WTC11 (cell line): ENCODE measurements around the gene UBE2F. TPM values are rescaled to one million over a fixed set of nuclear protein-coding genes. Genes with fewer than 3 reads are reported as not detected.

Source experiments
- ATAC-seq: fragments of 200-7000 bp; cut with Tn5 transposase; 2 replicates; pipeline ENCODE4 v1.10.0; 2021; ENCODE audit warnings: mild to moderate bottlenecking, moderate library complexity
- CTCF ChIA-PET: fragments of 300-600 bp; sonication (Branson Sonifier 250); formaldehyde crosslinking; loops from one replicate; lab custom pipeline; 2021; ENCODE audit warnings: antibody characterized with exemption; lab: Charles Lee
- POLR2A ChIA-PET: fragments of 350-600 bp; sonication (Branson Sonifier 250); formaldehyde crosslinking; loops from one replicate; lab custom pipeline; 2021; ENCODE audit warnings: antibody characterized with exemption; lab: Charles Lee
- DNase-seq: peaks from one replicate; pipeline ENCODE4 v3.0.0; 2021; ENCODE audit warnings: low spot score
- H3K27ac Mint-ChIP-seq: 2 replicates; pipeline ENCODE4 v1.8.0; 2021; ENCODE audit warnings: mixed read lengths
- H3K27me3 Mint-ChIP-seq: 2 replicates; pipeline ENCODE4 v1.8.0; 2021; ENCODE audit warnings: low read depth, mild to moderate bottlenecking, moderate library complexity, mixed read lengths
- H3K36me3 Mint-ChIP-seq: 2 replicates; pipeline ENCODE4 v1.8.0; 2021; ENCODE audit warnings: mixed read lengths
- H3K4me1 Mint-ChIP-seq: 2 replicates; pipeline ENCODE4 v1.8.0; 2022; ENCODE audit warnings: mixed read lengths
- H3K4me3 Mint-ChIP-seq: 2 replicates; pipeline ENCODE4 v1.8.0; 2021; ENCODE audit warnings: mild to moderate bottlenecking, moderate library complexity, mixed read lengths
- H3K9me3 Mint-ChIP-seq: 2 replicates; pipeline ENCODE4 v1.8.0; 2021; ENCODE audit warnings: mixed read lengths
- ATF3 ChIP-seq: sonication (generic); formaldehyde crosslinking; conservative IDR thresholded peaks from 2 replicates; pipeline ENCODE4 v1.8.1; 2022; ENCODE audit warnings: mild to moderate bottlenecking, missing genetic modification reagents
- CTCF ChIP-seq: fragments of 200-600 bp; IDR thresholded peaks from 2 replicates; pipeline ENCODE4 v1.8.0; 2022; ENCODE audit warnings: antibody characterized with exemption
- E2F1 ChIP-seq: sonication (generic); formaldehyde crosslinking; IDR thresholded peaks from 2 replicates; pipeline ENCODE4 v1.8.0; 2022; ENCODE audit warnings: mild to moderate bottlenecking, missing genetic modification reagents
- EMX1 ChIP-seq: fragments of 250-450 bp; sonication (Bioruptor Pico); IDR thresholded peaks from 2 replicates; pipeline ENCODE4 v1.8.0; 2021; ENCODE audit warnings: mild to moderate bottlenecking
- ERG ChIP-seq: fragments of 250-450 bp; sonication (Bioruptor Pico); IDR thresholded peaks from 2 replicates; pipeline ENCODE4 v1.8.0; 2021; ENCODE audit warnings: mild to moderate bottlenecking
- GRHL2 ChIP-seq: fragments of 250-450 bp; sonication (Bioruptor Pico); IDR thresholded peaks from 2 replicates; pipeline ENCODE4 v1.8.0; 2022; ENCODE audit warnings: mild to moderate bottlenecking, moderate library complexity; ENCODE audit not compliant: insufficient replicate concordance, severe bottlenecking
- IRF2 ChIP-seq: sonication (generic); formaldehyde crosslinking; IDR thresholded peaks from 2 replicates; pipeline ENCODE4 v1.8.0; 2022; ENCODE audit warnings: low read depth, missing genetic modification reagents, borderline replicate concordance
- NFATC4 ChIP-seq: fragments of 250-450 bp; sonication (Bioruptor Pico); IDR thresholded peaks from 2 replicates; pipeline ENCODE4 v1.9.0; 2021; ENCODE audit warnings: mild to moderate bottlenecking
- NR1H2 ChIP-seq: sonication (generic); formaldehyde crosslinking; IDR thresholded peaks from 2 replicates; pipeline ENCODE4 v1.9.0; 2021; ENCODE audit warnings: mild to moderate bottlenecking, moderate library complexity, missing genetic modification reagents
- NR3C1 ChIP-seq: sonication (generic); formaldehyde crosslinking; conservative IDR thresholded peaks from 2 replicates; pipeline ENCODE4 v1.8.1; 2023; ENCODE audit warnings: low read depth, mild to moderate bottlenecking, missing genetic modification reagents
- OVOL2 ChIP-seq: fragments of 250-450 bp; sonication (Bioruptor Pico); IDR thresholded peaks from 2 replicates; pipeline ENCODE4 v1.9.0; 2021; ENCODE audit warnings: mild to moderate bottlenecking, borderline replicate concordance
- RELA ChIP-seq: sonication (generic); formaldehyde crosslinking; IDR thresholded peaks from 2 replicates; pipeline ENCODE4 v1.8.1; 2022; ENCODE audit warnings: missing genetic modification reagents, mild to moderate bottlenecking, borderline replicate concordance
- RORB ChIP-seq: fragments of 250-450 bp; sonication (Bioruptor Pico); IDR thresholded peaks from 2 replicates; pipeline ENCODE4 v1.9.0; 2021; ENCODE audit warnings: mild to moderate bottlenecking
- STAT6 ChIP-seq: sonication (generic); formaldehyde crosslinking; conservative IDR thresholded peaks from 2 replicates; pipeline ENCODE4 v1.8.1; 2023; ENCODE audit warnings: mild to moderate bottlenecking, low read depth, missing genetic modification reagents, moderate library complexity
- ZNF138 ChIP-seq: sonication (generic); formaldehyde crosslinking; conservative IDR thresholded peaks from 2 replicates; pipeline ENCODE4 v1.8.1; 2022; ENCODE audit warnings: mild to moderate bottlenecking, moderate library complexity, missing genetic modification reagents
- ZNF232 ChIP-seq: sonication (generic); formaldehyde crosslinking; IDR thresholded peaks from 2 replicates; pipeline ENCODE4 v1.8.0; 2022; ENCODE audit warnings: mild to moderate bottlenecking, missing genetic modification reagents
- ZNF317 ChIP-seq: sonication (generic); formaldehyde crosslinking; IDR thresholded peaks from 2 replicates; pipeline ENCODE4 v1.8.1; 2023; ENCODE audit warnings: low read depth, mild to moderate bottlenecking, moderate library complexity, missing genetic modification reagents, borderline replicate concordance
- ZNF396 ChIP-seq: fragments of 250-450 bp; sonication (Bioruptor Pico); IDR thresholded peaks from 2 replicates; pipeline ENCODE4 v1.8.0; 2021; ENCODE audit warnings: mild to moderate bottlenecking, moderate library complexity, borderline replicate concordance
- ZNF512 ChIP-seq: sonication (generic); formaldehyde crosslinking; IDR thresholded peaks from 2 replicates; pipeline ENCODE4 v1.8.1; 2022; ENCODE audit warnings: missing genetic modification reagents, borderline replicate concordance
- total RNA-seq: library from RNA; stranded (reverse); gene quantifications from 3 replicates; pipeline ENCODE4 v1.2.3, GENCODE V29; 2021

UBE2F gene
- total RNA-seq, 1 experiment from 2014 or later = 49.5 TPM

- CTCF ChIA-PET = no interaction called here
- Mint-ChIP-seq H3K27ac (no peak overlapping the region; the same call in 1 of the 2 replicates), H3K9me3 (peaks cover under 1% of the 10 kb centered on the region; the same call in 1 of the 2 replicates), H3K27me3 (no peaks in the 10 kb centered on the region), H3K4me1 (peaks cover 31% of the 10 kb centered on the region), H3K36me3 (peaks cover 52% of the 10 kb centered on the region), H3K4me3 (no peak overlapping the region)
- ATAC-seq (no peak), DNase-seq (no peak)
- TF ChIP-seq E2F1 (CRISPR knock-in tag) (no peak), RELA (CRISPR knock-in tag) (no peak), RORB (CRISPR knock-in tag) (no peak), EMX1 (no peak), ATF3 (CRISPR knock-in tag) (no peak), CTCF (no peak), STAT6 (no peak), NFATC4 (CRISPR knock-in tag) (no peak), ZNF512 (CRISPR knock-in tag) (no peak), ZNF396 (CRISPR knock-in tag) (no peak), ZNF317 (CRISPR knock-in tag) (no peak), OVOL2 (CRISPR knock-in tag) (no peak), NR3C1 (CRISPR knock-in tag) (no peak), GRHL2 (CRISPR knock-in tag) (no peak), ERG (CRISPR knock-in tag) (no peak), IRF2 (CRISPR knock-in tag) (no peak), ZNF232 (CRISPR knock-in tag) (no peak), ZNF138 (CRISPR knock-in tag) (no peak), NR1H2 (CRISPR knock-in tag) (no peak)
- POLR2A ChIA-PET = no interaction called here
Observed at GRCh38 chr2:238064376-238064775, 97.6 kb downstream of the UBE2F start.
